ENCODE measurements around the gene SERINC5.
A peak's percentile ranks its signal among the peaks of the same experiment; 100 is the strongest.

SERINC5 gene

GRCh38 chr5:80194468-80194867, 61.4 kb downstream of the SERINC5 start:
- no peaks in the 10 kb centered on the region for H3K9me2 ChIP-seq (replicated peaks; ENCODE audit: low read depth, low read length)
- H3K9ac ChIP-seq (ENCODE audit: low read depth, low read length, poor library complexity, severe bottlenecking) = peak overlapping the region; percentile 70
- peaks cover 91% of the 10 kb centered on the region for H3K79me2 ChIP-seq (ENCODE audit: insufficient read depth, low read length)
- H2AFZ ChIP-seq (ENCODE audit: low read length) = no peak overlapping the region
- H3K4me3 ChIP-seq (ENCODE audit: low read length, poor library complexity, severe bottlenecking) = peak overlapping the region; percentile 17
- no peak for TF ChIP-seq EZH2phosphoT487 (IDR thresholded peaks at IDR 0.05; ENCODE audit: borderline replicate concordance)
- TF ChIP-seq, protein P1, sequence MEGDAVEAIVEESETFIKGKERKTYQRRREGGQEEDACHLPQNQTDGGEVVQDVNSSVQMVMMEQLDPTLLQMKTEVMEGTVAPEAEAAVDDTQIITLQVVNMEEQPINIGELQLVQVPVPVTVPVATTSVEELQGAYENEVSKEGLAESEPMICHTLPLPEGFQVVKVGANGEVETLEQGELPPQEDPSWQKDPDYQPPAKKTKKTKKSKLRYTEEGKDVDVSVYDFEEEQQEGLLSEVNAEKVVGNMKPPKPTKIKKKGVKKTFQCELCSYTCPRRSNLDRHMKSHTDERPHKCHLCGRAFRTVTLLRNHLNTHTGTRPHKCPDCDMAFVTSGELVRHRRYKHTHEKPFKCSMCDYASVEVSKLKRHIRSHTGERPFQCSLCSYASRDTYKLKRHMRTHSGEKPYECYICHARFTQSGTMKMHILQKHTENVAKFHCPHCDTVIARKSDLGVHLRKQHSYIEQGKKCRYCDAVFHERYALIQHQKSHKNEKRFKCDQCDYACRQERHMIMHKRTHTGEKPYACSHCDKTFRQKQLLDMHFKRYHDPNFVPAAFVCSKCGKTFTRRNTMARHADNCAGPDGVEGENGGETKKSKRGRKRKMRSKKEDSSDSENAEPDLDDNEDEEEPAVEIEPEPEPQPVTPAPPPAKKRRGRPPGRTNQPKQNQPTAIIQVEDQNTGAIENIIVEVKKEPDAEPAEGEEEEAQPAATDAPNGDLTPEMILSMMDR (conservative IDR thresholded peaks at IDR 0.05; ENCODE audit: low read length) = no peak
- H3K36me3 ChIP-seq (ENCODE audit: insufficient read depth, low read length) = peaks cover 34% of the 10 kb centered on the region; the same call in 1 of the 2 replicates
- H3K27me3 ChIP-seq (ENCODE audit: insufficient read depth, low read length, poor library complexity, severe bottlenecking) = no peaks in the 10 kb centered on the region
- peaks cover under 1% of the 10 kb centered on the region for H4K20me1 ChIP-seq (ENCODE audit: insufficient read depth, low read length, poor library complexity, severe bottlenecking)
- peak overlapping the region; percentile 33 for H3K4me2 ChIP-seq (ENCODE audit: low read depth, low read length, poor library complexity, severe bottlenecking)
- H3F3A ChIP-seq (ENCODE audit: low read depth) = peaks cover 13% of the 10 kb centered on the region
- H3K9me3 ChIP-seq (ENCODE audit: insufficient read depth, low read depth, low read length) = no peaks in the 10 kb centered on the region
- H3K4me1 ChIP-seq (ENCODE audit: insufficient read depth, low read length, poor library complexity, severe bottlenecking) = peaks cover 58% of the 10 kb centered on the region

GRCh38 chr5:80193401-80193800, 62.4 kb downstream of the SERINC5 start:
- Histone ChIP-seq H3K4me1 (ENCODE audit: insufficient read depth, low read length, poor library complexity, severe bottlenecking) (peaks cover 69% of the 10 kb centered on the region), H4K20me1 (ENCODE audit: insufficient read depth, low read length, poor library complexity, severe bottlenecking) (no peaks in the 10 kb centered on the region), H3K4me3 (ENCODE audit: low read length, poor library complexity, severe bottlenecking) (no peak overlapping the region), H3K36me3 (ENCODE audit: insufficient read depth, low read length) (peaks cover 23% of the 10 kb centered on the region; the same call in 1 of the 2 replicates), H3K79me2 (ENCODE audit: insufficient read depth, low read length) (peaks cover 91% of the 10 kb centered on the region), H3F3A (ENCODE audit: low read depth) (peaks cover 13% of the 10 kb centered on the region), H3K4me2 (ENCODE audit: low read depth, low read length, poor library complexity, severe bottlenecking) (peak overlapping the region; percentile 59), H3K9ac (ENCODE audit: low read depth, low read length, poor library complexity, severe bottlenecking) (peak overlapping the region; percentile 70), H3K9me2 (replicated peaks; ENCODE audit: low read depth, low read length) (no peaks in the 10 kb centered on the region), H3K27me3 (ENCODE audit: insufficient read depth, low read length, poor library complexity, severe bottlenecking) (no peaks in the 10 kb centered on the region), H2AFZ (ENCODE audit: low read length) (no peak overlapping the region), H3K9me3 (ENCODE audit: insufficient read depth, low read depth, low read length) (no peaks in the 10 kb centered on the region)
- TF ChIP-seq EZH2phosphoT487 (IDR thresholded peaks at IDR 0.05; ENCODE audit: borderline replicate concordance) = no peak
- TF ChIP-seq, protein P1 (conservative IDR thresholded peaks at IDR 0.05; ENCODE audit: low read length) = no peak

DNA sequence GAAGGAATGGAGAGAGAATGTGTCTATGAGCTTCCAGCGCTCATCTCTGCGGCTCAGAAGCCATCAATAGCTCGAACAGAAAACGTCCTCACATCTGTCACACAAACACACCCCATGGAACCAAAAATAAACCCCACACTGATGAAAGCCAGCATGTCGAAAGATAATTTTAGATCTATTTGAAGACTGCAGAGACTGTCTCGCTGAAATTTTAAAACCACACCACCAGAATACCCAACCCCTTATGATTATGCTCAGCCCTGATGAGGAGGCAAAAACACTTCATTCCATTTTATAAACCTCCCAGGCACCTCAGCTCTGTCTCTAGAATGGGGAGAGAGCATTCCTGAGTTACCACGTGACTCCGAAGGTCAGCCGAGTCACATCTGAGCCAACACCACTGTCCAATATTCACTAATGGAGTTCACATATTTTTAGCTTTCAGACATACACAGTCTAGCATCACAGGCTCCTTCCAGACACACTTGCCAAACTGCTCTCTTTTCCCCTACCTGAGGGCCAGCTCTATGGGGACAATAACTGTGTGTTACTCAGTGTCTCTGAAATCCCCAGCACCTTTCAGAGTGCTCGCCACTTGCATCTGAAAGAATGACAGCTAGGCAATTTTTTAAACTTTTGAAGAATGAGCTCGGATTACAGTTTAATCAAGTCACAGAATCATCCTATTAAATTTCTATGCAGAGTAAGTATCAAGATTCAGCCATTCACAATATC, 63.2 kb downstream of the SERINC5 start:
- Histone ChIP-seq H3K4me1 (ENCODE audit: insufficient read depth, low read length, poor library complexity, severe bottlenecking) (peaks cover 72% of the 10 kb centered on the region), H3K9me2 (replicated peaks; ENCODE audit: low read depth, low read length) (no peaks in the 10 kb centered on the region), H3K4me3 (ENCODE audit: low read length, poor library complexity, severe bottlenecking) (peak overlapping the region; percentile 52), H3K36me3 (ENCODE audit: insufficient read depth, low read length) (peaks cover 16% of the 10 kb centered on the region; the same call in 1 of the 2 replicates), H3K79me2 (ENCODE audit: insufficient read depth, low read length) (peaks cover 91% of the 10 kb centered on the region), H2AFZ (ENCODE audit: low read length) (no peak overlapping the region), H3F3A (ENCODE audit: low read depth) (peaks cover 13% of the 10 kb centered on the region), H4K20me1 (ENCODE audit: insufficient read depth, low read length, poor library complexity, severe bottlenecking) (no peaks in the 10 kb centered on the region), H3K9me3 (ENCODE audit: insufficient read depth, low read depth, low read length) (no peaks in the 10 kb centered on the region), H3K27me3 (ENCODE audit: insufficient read depth, low read length, poor library complexity, severe bottlenecking) (no peaks in the 10 kb centered on the region), H3K4me2 (ENCODE audit: low read depth, low read length, poor library complexity, severe bottlenecking) (peak overlapping the region; percentile 59), H3K9ac (ENCODE audit: low read depth, low read length, poor library complexity, severe bottlenecking) (peak overlapping the region; percentile 70)
- TF ChIP-seq, protein P1 (conservative IDR thresholded peaks at IDR 0.05; ENCODE audit: low read length) = no peak
- no peak for TF ChIP-seq EZH2phosphoT487 (IDR thresholded peaks at IDR 0.05; ENCODE audit: borderline replicate concordance)
